ENCODE data around the gene CABP2.
A peak's percentile ranks its signal among the peaks of the same experiment; 100 is the strongest.
"Not testable (repeated sequence)": the region's sequence is repeated elsewhere in the genome, so short reads cannot be mapped to it uniquely, and the experiment has no call there.

Gene CABP2

GRCh38 chr11:67522844-67523555, at the start of gene CABP2:
Gene CABP2, minus strand, starts transcription at chr11:67523446. Its CDS starts 120 bp downstream, at chr11:67523326.
- DNase-seq (ENCODE audit: low read depth) = no peak

GRCh38 chr11:67572747-67573419, 49.6 kb upstream of the CABP2 start:
- DNase-seq (ENCODE audit: low read depth) = peak; percentile 46

GRCh38 chr11:67572305-67572704, 49.1 kb upstream of the CABP2 start:
- no peak for DNase-seq (ENCODE audit: low read depth)

- no peak for DNase-seq (ENCODE audit: low read depth)
These were observed 48.2 kb upstream of the CABP2 start for GRCh38 chr11:67571443-67571842.

- peak; percentile 48 for DNase-seq (ENCODE audit: low read depth)
These were observed 41.0 kb upstream of the CABP2 start for GRCh38 chr11:67564230-67564629.

- DNase-seq (ENCODE audit: low read depth) = peak; percentile 96
These were observed 40.5 kb upstream of the CABP2 start for GRCh38 chr11:67563705-67564114.

GRCh38 chr11:67562963-67563704, 39.9 kb upstream of the CABP2 start:
- DNase-seq (ENCODE audit: low read depth) = no peak

GRCh38 chr11:67561971-67562619, 38.8 kb upstream of the CABP2 start:
- no peak for DNase-seq (ENCODE audit: low read depth)

GRCh38 chr11:67558084-67558772, 35.0 kb upstream of the CABP2 start:
- DNase-seq (ENCODE audit: low read depth) = peak; percentile 21

- no peak for DNase-seq (ENCODE audit: low read depth)
These were observed 33.0 kb upstream of the CABP2 start for GRCh38 chr11:67556244-67556643.

GRCh38 chr11:67551697-67552096, 28.5 kb upstream of the CABP2 start:
- DNase-seq (ENCODE audit: low read depth) = not testable (repeated sequence)

- no peak for DNase-seq (ENCODE audit: low read depth)
These were observed 27.9 kb upstream of the CABP2 start for GRCh38 chr11:67551127-67551526.

GRCh38 chr11:67548555-67549110, 25.4 kb upstream of the CABP2 start:
- DNase-seq (ENCODE audit: low read depth) = no peak

GRCh38 chr11:67548112-67548511, 24.9 kb upstream of the CABP2 start:
- not testable (repeated sequence) for DNase-seq (ENCODE audit: low read depth)

GRCh38 chr11:67545280-67545679, 22.0 kb upstream of the CABP2 start:
- no peak for DNase-seq (ENCODE audit: low read depth)

- no peak for DNase-seq (ENCODE audit: low read depth)
These were observed 21.5 kb upstream of the CABP2 start for GRCh38 chr11:67544616-67545242.

GRCh38 chr11:67543585-67543984, 20.3 kb upstream of the CABP2 start:
- DNase-seq (ENCODE audit: low read depth) = no peak

GRCh38 chr11:67542971-67543370, 19.7 kb upstream of the CABP2 start:
- no peak for DNase-seq (ENCODE audit: low read depth)

GRCh38 chr11:67542169-67542568, 18.9 kb upstream of the CABP2 start:
- DNase-seq (ENCODE audit: low read depth) = no peak

GRCh38 chr11:67541198-67541597, 18.0 kb upstream of the CABP2 start:
- DNase-seq (ENCODE audit: low read depth) = no peak

- DNase-seq (ENCODE audit: low read depth) = no peak
These were observed 16.3 kb upstream of the CABP2 start for GRCh38 chr11:67539550-67539949.

Data from iris pigment epithelial cell (primary cell).